GM23248 (cell line): ENCODE measurements around the gene SCG5.

Experiments used
- EZH2 ChIP-seq: fragments of 200-600 bp; sonication (generic); IDR thresholded peaks from 2 replicates; pipeline ENCODE4 v1.6.1; 2018; ENCODE audit warnings: antibody characterized with exemption, mild to moderate bottlenecking; ENCODE audit not compliant: insufficient read depth, poor library complexity, severe bottlenecking
- EZH2phosphoT487 ChIP-seq: fragments of 200-600 bp; sonication (generic); IDR thresholded peaks from 2 replicates; pipeline ENCODE4 v1.6.1; 2018; ENCODE audit warnings: antibody characterized with exemption, moderate library complexity, mild to moderate bottlenecking, low read depth; ENCODE audit not compliant: insufficient read depth

- TF ChIP-seq EZH2phosphoT487 (no peak), EZH2 (no peak)
Observed at GRCh38 chr15:32671339-32672325, 30.1 kb downstream of the SCG5 start.
